HepG2 (cell line): ENCODE data around the gene UQCR11. TPM values are rescaled to one million over a fixed set of nuclear protein-coding genes. Genes with fewer than 3 reads are reported as not detected.

Experiments
- ATAC-seq: fragments of 200-7000 bp; cut with Tn5 transposase; 3 replicates; pipeline ENCODE4 v1.9.1; 2020; ENCODE audit warnings: mild to moderate bottlenecking, moderate library complexity
- BruUV-seq: library from RNA; stranded (reverse); fragments of 400-500 nt; replicated peaks from 2 replicates; lab custom pipeline; 2021; lab: Mats Ljungman, UMichigan
- CTCF ChIA-PET: fragments of 300-600 bp; formaldehyde crosslinking; extraction: SDS; loops from one replicate; lab custom pipeline; 2021; ENCODE audit warnings: low total read pairs, inconsistent platforms, low intra/inter-chr PET ratio; lab: Yijun Ruan, JAX
- POLR2A ChIA-PET: fragments of 350-600 bp; sonication (Branson Sonifier 250); formaldehyde crosslinking; loops from one replicate; lab custom pipeline; 2020; ENCODE audit warnings: antibody characterized with exemption, inconsistent platforms; lab: Yijun Ruan, JAX
- DNase-seq: peaks from one replicate; pipeline ENCODE4 v3.0.0-alpha.2; 2015; ENCODE audit warnings: low spot score
- FAIRE-seq: peaks from 3 replicates; lab custom pipeline; 2011; peaks lifted over from hg19 to GRCh38; lab: Jason Lieb, UNC
- H2AFZ ChIP-seq: one replicate; pipeline ENCODE4 v1.6.1; 2011; ENCODE audit warnings: low read length, inconsistent platforms
- H3K27ac ChIP-seq: fragments of 300-600 bp; 3 replicates; pipeline ENCODE4 v1.8.0; 2011; ENCODE audit warnings: mixed run types, mild to moderate bottlenecking, mixed read lengths, low read length, inconsistent platforms; ENCODE audit not compliant: insufficient read depth; ENCODE audit errors: extremely low read length
- H3K27me3 ChIP-seq, 2 experiments: fragments of 200-600 bp in 1 of 2; 2 replicates in 1 of 2; 3 replicates in 1 of 2; pipeline versions ENCODE4 v1.6.0 to v1.8.0; 2011; ENCODE audit warnings: low read length in 2 of 2, mild to moderate bottlenecking in 2 of 2, moderate library complexity in 2 of 2, inconsistent platforms in 1 of 2; ENCODE audit not compliant: insufficient read depth in 2 of 2, control insufficient read depth in 1 of 2
- H3K36me3 ChIP-seq, 2 experiments: fragments of 200-600 bp in 1 of 2; replicated peaks in 1 of 2; 2 replicates in 1 of 2; 3 replicates in 1 of 2; pipeline versions ENCODE4 v1.5.1 to v1.8.0; 2011; ENCODE audit warnings: low read length in 2 of 2, inconsistent platforms in 1 of 2; ENCODE audit not compliant: insufficient read depth in 2 of 2, control insufficient read depth in 1 of 2
- H3K4me1 ChIP-seq: 2 replicates; pipeline ENCODE4 v1.5.1; 2012; ENCODE audit warnings: low read length, inconsistent platforms; ENCODE audit not compliant: insufficient read depth
- H3K4me2 ChIP-seq: 2 replicates; pipeline ENCODE4 v1.6.0; 2011; ENCODE audit warnings: low read depth, low read length, inconsistent platforms
- H3K4me3 ChIP-seq, 3 experiments: fragments of 200-600 bp in 1 of 3; sonication (generic), shearing (Covaris generic) in 1 of 3; replicated peaks in 1 of 3; 2 replicates each; pipeline ENCODE4 v1.5.1; 2011 to 2016; ENCODE audit warnings: low read length in 3 of 3, inconsistent platforms in 2 of 3, low read depth in 2 of 3, mild to moderate bottlenecking in 2 of 3, control low read depth in 1 of 3, mixed read lengths in 1 of 3; ENCODE audit not compliant: insufficient read depth in 1 of 3
- H3K79me2 ChIP-seq: one replicate; pipeline ENCODE4 v1.6.1; 2011; ENCODE audit warnings: low read length, inconsistent platforms; ENCODE audit not compliant: insufficient read depth
- H3K9ac ChIP-seq: 2 replicates; pipeline ENCODE4 v1.6.0; 2011; ENCODE audit warnings: mild to moderate bottlenecking, low read depth, low read length, inconsistent platforms; ENCODE audit not compliant: insufficient read depth
- H3K9me3 ChIP-seq: 2 replicates; pipeline ENCODE4 v1.5.1; 2012; ENCODE audit warnings: mild to moderate bottlenecking, low read length
- H4K20me1 ChIP-seq: 2 replicates; pipeline ENCODE4 v1.6.0; 2011; ENCODE audit warnings: inconsistent platforms, mild to moderate bottlenecking, low read length, moderate library complexity; ENCODE audit not compliant: insufficient read depth
- CBX1 ChIP-seq: IDR thresholded peaks from one replicate; pipeline ENCODE4 v1.6.1; 2016; ENCODE audit warnings: antibody characterized with exemption, low read depth
- NPAS2 ChIP-seq: sonication (generic); formaldehyde crosslinking; IDR thresholded peaks from 2 replicates; pipeline ENCODE4 v1.8.0; 2022; ENCODE audit warnings: mild to moderate bottlenecking, missing genetic modification reagents, borderline replicate concordance
- ZNF136 ChIP-seq: sonication (generic); formaldehyde crosslinking; IDR thresholded peaks from 2 replicates; pipeline ENCODE4 v1.8.1; 2022; ENCODE audit warnings: low read depth, mild to moderate bottlenecking, moderate library complexity, missing genetic modification reagents
- ZNF451 ChIP-seq: sonication (generic); formaldehyde crosslinking; IDR thresholded peaks from 2 replicates; pipeline ENCODE4 v1.5.0; 2020; ENCODE audit warnings: mild to moderate bottlenecking, missing genetic modification reagents
- ZNF646 ChIP-seq: sonication (generic); formaldehyde crosslinking; IDR thresholded peaks from 2 replicates; pipeline ENCODE4 v1.9.0; 2021; ENCODE audit warnings: mild to moderate bottlenecking, missing genetic modification reagents
- WGBS: methylation state at CpG from one replicate; pipeline ENCODE4 v1.1.6; 2017; ENCODE audit warnings: low lambda C conversion rate; 5-methylcytosine and 5-hydroxymethylcytosine counted together
- in situ Hi-C: cut with HindIII; loops from 2 replicates; pipeline ENCODE4 v1.10.0; 2017; ENCODE audit warnings: low pct_unique_long_range_greater_than_20kb; ENCODE audit not compliant: extremely low pct_ligation_motif_present
- intact Hi-C: fragments of 100-400 bp; cut with micrococcal nuclease; formaldehyde crosslinking; loops from one replicate; pipeline ENCODE4 v1.10.0; 2022; ENCODE audit not compliant: unreplicated experiment
- polyA plus RNA-seq, 8 experiments: library from polyadenylated mRNA; depleted of rRNA in 3 of 8; stranded (reverse) in 7 of 8; unstranded in 1 of 8; fragments of >200 nt; fragmentation: Illumina TruSeq in 4 of 8; extraction: Trizol in 4 of 8; gene quantifications; 2 replicates each; pipeline versions ENCODE4 v1.2.1 to v1.2.3, GENCODE V29; 2011 to 2016; ENCODE audit warnings: low read depth in 4 of 8, missing spikeins in 1 of 8, mixed read lengths in 1 of 8; ENCODE audit not compliant: insufficient read depth in 1 of 8
- total RNA-seq, 5 experiments: library from RNA; depleted of rRNA; stranded (reverse); fragments of >200 nt; fragmentation: Illumina TruSeq; extraction: Trizol; gene quantifications; 2 replicates each; pipeline ENCODE4 v1.2.3, GENCODE V29; 2016; ENCODE audit warnings: low read depth in 1 of 5
- TF ChIP-seq, protein P1 (sequence below): sonication (generic); formaldehyde crosslinking; IDR thresholded peaks from 2 replicates; pipeline ENCODE4 v1.4.0; 2020; ENCODE audit warnings: missing genetic modification reagents
- TF ChIP-seq, protein P2 (sequence below): sonication (generic); formaldehyde crosslinking; IDR thresholded peaks from 2 replicates; pipeline ENCODE4 v1.5.1; 2020; ENCODE audit warnings: mild to moderate bottlenecking, missing genetic modification reagents, moderate library complexity

Gene UQCR11
- total and polyA plus RNA-seq, 2 of the 13 experiments (the other 11 are each of a cell fraction or from before 2014, with no cell fraction given), result 125 to 214 TPM

- no peak for FAIRE-seq
- no peak overlapping the region for H3K27ac ChIP-seq
- peaks cover 15% of the 10 kb centered on the region for H3K79me2 ChIP-seq
- intact Hi-C loops (loop anchor here (5.0 kb wide), 1 partner anchor 43 kb away; the partner anchor contains the start of gene UQCR11), in situ Hi-C loops (no loop called here)
- peak overlapping the region in 1 of 3 experiments; percentile 77; a peak in 1 of 6 replicates for H3K4me3 ChIP-seq
- H4K20me1 ChIP-seq, result no peaks in the 10 kb centered on the region
- peaks cover 25% of the 10 kb centered on the region for H3K4me1 ChIP-seq
- peaks cover 2 to 33% of the 10 kb centered on the region in 2 experiments; a peak in 4 of 5 replicates for H3K36me3 ChIP-seq
- H3K27me3 ChIP-seq, result 0 out of 5 replicates have a peak, but pooled peaks cover 0 to 3% of the 10 kb centered on the region in 2 experiments
- H3K9me3 ChIP-seq, result no peaks in the 10 kb centered on the region
- peak overlapping the region; percentile 77; the same call in 1 of the 2 replicates for H3K4me2 ChIP-seq
- 97% methylated on average over 11 of the region's 20 CpGs for WGBS
- no peak for ATAC-seq
- DNase-seq, result no peak
- 0 out of 2 replicates have a peak overlapping the region, but pooled peaks have one; percentile 20 for H3K9ac ChIP-seq
- CTCF ChIA-PET, result no interaction called here
- POLR2A ChIA-PET, result interaction anchor here (2.4 kb wide), 1 partner anchor 44 kb away, joined by 7 read pairs; the partner anchor contains the start of gene UQCR11
- BruUV-seq, result no TSS peak
- no peak overlapping the region for H2AFZ ChIP-seq
- TF ChIP-seq NPAS2 (CRISPR knock-in tag) (no peak), CBX1 (no peak), ZNF136 (CRISPR knock-in tag) (no peak), ZNF646 (CRISPR knock-in tag) (no peak), ZNF451 (CRISPR knock-in tag) (no peak)
- TF ChIP-seq, protein P1, sequence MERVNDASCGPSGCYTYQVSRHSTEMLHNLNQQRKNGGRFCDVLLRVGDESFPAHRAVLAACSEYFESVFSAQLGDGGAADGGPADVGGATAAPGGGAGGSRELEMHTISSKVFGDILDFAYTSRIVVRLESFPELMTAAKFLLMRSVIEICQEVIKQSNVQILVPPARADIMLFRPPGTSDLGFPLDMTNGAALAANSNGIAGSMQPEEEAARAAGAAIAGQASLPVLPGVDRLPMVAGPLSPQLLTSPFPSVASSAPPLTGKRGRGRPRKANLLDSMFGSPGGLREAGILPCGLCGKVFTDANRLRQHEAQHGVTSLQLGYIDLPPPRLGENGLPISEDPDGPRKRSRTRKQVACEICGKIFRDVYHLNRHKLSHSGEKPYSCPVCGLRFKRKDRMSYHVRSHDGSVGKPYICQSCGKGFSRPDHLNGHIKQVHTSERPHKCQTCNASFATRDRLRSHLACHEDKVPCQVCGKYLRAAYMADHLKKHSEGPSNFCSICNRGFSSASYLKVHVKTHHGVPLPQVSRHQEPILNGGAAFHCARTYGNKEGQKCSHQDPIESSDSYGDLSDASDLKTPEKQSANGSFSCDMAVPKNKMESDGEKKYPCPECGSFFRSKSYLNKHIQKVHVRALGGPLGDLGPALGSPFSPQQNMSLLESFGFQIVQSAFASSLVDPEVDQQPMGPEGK (CRISPR knock-in tag), result peak; percentile 54
- TF ChIP-seq, protein P2, sequence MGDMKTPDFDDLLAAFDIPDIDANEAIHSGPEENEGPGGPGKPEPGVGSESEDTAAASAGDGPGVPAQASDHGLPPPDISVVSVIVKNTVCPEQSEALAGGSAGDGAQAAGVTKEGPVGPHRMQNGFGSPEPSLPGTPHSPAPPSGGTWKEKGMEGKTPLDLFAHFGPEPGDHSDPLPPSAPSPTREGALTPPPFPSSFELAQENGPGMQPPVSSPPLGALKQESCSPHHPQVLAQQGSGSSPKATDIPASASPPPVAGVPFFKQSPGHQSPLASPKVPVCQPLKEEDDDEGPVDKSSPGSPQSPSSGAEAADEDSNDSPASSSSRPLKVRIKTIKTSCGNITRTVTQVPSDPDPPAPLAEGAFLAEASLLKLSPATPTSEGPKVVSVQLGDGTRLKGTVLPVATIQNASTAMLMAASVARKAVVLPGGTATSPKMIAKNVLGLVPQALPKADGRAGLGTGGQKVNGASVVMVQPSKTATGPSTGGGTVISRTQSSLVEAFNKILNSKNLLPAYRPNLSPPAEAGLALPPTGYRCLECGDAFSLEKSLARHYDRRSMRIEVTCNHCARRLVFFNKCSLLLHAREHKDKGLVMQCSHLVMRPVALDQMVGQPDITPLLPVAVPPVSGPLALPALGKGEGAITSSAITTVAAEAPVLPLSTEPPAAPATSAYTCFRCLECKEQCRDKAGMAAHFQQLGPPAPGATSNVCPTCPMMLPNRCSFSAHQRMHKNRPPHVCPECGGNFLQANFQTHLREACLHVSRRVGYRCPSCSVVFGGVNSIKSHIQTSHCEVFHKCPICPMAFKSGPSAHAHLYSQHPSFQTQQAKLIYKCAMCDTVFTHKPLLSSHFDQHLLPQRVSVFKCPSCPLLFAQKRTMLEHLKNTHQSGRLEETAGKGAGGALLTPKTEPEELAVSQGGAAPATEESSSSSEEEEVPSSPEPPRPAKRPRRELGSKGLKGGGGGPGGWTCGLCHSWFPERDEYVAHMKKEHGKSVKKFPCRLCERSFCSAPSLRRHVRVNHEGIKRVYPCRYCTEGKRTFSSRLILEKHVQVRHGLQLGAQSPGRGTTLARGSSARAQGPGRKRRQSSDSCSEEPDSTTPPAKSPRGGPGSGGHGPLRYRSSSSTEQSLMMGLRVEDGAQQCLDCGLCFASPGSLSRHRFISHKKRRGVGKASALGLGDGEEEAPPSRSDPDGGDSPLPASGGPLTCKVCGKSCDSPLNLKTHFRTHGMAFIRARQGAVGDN (CRISPR knock-in tag), result 0 out of 2 replicates have a peak, but pooled peaks have one; percentile 11
Observed at GRCh38 chr19:1649706-1650649, 44.7 kb upstream of the UQCR11 start.
